NCI-H1694 (cell line): Measurements from ENCODE around the gene IGLL5.
"Not testable (repeated sequence)": the region's sequence is repeated elsewhere in the genome, so short reads cannot be mapped to it uniquely, and the experiment has no call there.

Experiments used
- DNase-seq: peaks from one replicate; lab custom pipeline; 2025; lab: John Stamatoyannopoulos, UW

IGLL5 gene

DNA sequence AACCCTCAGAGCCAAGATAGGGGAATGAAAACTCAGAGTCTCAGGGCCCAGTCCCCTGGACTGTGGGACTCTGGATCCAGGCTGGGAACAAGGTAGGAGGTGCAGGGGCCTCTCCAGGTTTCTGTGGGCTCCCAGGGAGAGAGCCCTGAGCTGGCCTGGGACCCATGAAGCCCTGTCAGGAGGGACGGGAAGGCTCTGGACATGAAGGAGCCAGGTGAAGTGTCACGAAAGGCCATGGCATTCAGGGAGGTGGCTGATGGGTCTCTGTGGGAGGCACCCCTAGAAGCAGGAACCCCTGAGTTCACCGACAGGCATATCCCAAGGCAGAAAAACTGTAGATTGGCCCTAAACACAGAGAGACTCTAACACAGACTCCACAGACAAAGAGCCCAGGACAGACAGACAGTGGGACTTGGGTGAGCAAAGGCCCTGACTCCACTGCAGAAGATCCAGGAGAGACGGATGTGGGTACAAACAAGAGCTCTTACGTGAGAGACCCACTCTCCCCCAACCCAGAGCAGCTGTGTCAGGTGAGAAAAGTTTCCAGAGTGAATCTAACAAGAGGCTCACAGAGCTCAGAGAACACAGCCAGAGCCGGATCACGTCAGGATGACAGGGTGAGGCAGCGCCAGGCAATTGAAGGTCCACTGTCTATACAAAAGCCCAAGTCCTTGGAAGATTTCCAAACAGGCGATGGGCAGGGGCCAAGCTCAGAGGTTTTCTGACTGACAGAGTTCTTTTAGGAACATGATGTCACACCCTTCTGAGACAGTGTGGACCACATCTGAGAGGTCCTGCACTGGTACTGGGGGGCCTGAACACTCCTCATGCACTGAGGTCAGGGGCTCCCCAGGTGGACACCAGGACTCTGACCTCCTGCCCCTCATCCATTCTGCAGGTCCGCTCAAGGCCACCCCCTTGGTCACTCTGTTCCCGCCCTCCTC is 27.4 kb downstream of the IGLL5 start:
- DNase-seq, result no peak

DNA sequence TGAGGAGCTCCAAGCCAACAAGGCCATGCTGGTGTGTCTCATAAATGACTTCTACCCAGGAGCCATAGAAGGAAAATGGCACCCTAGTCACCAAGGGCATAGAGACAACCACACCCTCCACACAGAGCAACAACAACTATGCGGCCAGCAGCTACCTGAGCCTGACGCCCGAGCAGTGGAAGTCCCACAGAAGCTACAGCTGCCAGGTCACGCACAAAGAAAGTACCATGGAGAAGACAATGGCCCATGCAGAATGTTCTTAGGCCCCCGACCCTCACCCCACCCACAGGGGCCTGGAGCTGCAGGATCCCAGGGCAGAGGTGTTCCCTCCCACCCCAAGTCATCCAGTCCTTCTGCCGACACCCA is 28.0 kb downstream of the IGLL5 start:
- no peak for DNase-seq

DNA sequence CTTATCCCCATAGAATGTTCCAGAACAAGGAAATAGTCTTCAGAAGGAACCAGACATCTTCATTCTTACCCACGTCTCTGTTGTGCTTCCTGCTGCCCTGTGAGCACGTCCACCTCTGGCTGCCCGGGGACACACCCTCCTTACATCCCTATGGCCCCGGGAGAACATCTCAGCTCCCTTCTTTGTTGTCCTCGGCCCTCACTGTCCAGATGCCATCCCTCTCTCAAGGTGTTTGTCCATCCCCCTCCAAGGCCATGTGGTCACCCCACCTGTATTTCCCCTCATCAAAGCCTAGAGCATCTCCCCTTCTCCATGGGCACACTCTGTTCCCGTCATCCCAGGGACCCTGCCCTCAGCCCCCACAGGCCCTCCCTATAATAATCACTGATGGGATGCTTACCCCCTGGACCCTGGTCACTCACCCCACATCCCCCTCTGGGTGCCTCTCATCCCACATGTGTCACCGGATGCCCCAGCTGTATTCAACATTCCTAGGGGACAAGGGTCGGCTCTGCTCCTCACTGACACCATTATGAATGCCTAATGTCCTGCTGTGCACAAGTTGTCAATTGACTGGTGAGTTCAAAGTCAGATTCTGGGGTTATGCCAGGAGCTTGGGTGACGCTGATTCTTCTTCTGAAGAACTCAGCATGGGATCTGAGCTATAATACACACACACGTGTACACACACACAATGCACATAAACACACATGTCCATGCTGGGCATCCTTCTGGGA is 28.8 kb downstream of the IGLL5 start:
- no peak for DNase-seq

DNA sequence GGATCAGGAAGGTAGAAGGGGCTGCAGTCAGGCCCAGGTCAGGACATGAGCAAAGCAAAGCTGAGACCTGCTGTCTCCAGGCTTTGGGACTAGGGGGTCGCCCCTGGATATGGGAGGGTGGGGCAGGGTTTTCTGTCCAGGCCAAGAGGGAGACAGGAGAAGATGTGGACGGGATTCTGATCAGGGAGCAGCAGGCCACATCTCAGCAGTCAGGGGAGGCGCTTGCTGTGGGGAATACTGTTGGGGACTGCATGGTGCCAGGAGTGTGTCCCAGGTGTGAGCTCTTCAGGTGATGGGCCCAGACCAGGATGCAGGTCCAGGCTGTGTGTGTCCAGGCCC is 29.3 kb downstream of the IGLL5 start:
- DNase-seq, result no peak

DNA sequence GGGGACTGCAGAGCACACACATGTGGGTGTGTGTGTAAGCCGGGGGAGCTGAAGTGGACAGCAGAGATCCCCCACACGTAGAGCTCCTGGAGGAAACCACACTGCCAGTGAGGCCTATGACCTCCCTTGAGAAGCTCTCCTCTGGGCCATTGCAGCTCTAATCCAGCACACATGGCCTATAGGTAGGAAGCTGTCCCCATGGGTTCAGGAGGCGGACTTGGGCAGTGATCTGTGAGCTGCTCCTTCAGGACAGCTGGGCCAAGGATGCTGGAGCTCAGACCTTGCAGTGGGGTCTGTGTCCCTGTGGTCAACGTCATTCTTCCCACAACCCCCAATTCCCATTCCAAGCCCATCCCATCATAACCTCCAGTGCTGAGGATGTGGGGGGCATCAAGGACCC is 29.8 kb downstream of the IGLL5 start:
- DNase-seq, result no peak

DNA sequence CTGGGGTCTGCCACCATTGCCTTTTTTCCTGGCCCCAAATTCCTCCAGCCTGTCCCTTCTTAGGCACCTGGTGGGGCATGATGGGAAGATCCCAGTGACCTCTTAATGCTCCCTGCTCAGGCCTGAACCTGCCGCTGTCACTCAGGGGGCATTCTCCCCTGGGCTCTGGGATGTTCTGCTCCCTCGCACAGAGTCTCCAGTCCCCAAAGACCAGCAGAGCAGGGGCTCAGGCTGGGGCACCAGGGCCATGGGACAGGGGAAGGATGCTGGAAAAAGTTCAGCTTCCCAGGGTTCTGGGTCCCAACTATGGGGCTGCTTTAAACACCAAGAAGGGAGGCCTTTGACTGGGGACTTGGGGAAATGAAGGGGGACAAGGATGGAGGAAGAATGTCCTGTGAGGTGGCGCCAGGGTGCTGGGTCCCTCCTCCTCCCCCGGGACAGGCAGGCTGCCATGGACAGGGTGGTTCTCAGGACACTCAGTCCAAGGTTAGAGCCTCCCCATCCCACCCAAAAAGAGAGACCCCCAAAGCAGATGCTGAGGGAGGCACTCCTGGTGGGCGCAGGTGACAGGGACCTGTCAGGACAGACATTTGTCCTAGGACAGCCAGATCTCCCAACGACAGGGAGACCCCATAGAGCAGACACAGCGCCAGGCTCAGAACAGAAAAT is 30.8 kb downstream of the IGLL5 start:
- no peak for DNase-seq

DNA sequence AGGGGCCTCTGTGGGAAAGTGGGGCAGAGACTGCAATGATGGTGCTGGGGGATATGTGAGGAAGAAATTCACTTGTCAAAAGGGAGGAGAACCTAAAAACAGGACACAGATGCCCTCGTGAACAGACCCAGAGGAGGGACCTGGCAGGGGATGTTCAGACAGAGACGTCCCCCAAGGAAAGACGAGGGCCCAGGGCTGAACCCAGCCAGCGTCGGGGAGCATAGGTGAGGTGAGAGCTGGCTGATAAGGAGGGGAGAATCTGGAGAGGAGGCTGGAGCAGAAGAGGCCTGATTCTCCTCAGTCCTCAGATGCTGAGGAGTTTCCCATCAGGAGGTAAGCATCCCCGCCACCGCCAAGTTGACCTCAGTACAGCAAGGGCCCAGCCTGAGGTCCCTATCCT is 31.4 kb downstream of the IGLL5 start:
- DNase-seq, result no peak

DNA sequence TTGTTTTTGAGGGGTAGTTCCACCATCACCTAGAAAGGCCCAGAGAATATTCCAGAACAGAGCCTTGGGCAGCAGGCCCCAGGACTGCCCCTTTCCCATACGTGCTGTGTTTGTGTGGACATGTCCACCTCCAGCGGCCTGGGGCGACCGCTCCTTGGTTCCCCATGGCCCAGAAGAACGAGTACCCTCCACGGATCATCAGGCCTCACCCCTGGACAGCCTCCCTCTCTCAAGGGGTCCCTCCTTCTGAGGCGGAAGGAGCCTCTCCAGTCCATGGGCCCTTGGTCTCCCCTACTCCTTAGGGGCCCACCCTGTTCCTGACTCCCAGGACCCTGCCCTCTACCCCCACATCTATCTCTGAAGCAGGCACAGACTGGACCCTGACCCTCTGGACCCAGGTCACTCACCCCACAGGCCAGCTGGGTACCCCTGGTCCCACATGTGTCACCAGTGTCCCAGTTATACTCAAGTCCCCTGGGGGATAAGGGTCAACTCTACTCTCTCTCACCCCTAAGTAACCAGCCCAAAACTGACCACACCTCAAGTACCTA is 32.6 kb downstream of the IGLL5 start:
- no peak for DNase-seq

DNA sequence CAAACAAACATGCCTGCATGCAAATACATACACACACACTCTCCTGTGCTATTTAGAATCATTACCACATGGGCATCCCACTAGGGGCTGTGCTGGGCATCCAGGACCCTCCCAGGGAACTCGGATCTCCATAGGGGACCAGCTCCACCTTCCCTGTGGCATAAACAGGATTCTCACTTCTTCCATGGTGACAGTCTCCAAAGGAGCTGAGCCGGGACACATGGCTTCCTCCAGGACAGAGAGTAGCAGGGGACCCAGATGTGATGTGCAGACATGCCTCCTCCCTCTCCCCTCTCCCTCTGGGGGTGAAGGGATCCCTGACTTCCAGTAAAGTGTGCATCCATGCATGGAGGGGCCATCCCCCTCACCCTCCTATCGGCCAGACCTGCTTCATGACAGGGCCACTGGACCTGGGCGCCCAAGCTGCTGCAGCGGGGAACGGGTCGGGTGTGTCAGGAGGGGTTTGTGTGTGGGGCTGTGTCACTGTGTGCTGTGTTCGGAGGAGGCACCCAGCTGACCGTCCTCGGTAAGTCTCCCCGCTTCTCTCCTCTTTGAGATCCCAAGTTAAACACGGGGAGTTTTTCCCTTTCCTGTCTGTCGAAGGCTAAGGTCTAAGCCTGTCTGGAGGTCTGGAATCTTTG is 33.4 kb downstream of the IGLL5 start:
- no peak for DNase-seq

DNA sequence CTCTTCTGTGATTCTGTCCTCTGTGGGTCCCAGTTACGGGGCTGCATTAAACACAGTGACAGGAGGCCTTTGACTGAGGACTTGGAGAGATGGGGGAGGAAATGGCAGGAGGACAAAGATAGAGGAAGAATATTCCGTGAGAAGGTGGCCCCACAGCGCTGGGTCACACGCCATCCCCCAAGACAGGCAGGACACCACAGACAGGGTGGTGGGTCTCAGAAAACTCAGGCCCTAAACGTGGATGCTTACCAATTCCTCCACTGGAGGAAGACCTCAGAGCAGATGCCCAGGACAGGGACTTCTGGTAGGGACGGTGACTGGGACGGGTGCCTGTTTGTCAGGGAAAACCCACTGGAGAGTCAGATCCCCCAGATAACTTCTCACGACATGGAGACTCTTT is 34.0 kb downstream of the IGLL5 start:
- DNase-seq, result no peak

DNA sequence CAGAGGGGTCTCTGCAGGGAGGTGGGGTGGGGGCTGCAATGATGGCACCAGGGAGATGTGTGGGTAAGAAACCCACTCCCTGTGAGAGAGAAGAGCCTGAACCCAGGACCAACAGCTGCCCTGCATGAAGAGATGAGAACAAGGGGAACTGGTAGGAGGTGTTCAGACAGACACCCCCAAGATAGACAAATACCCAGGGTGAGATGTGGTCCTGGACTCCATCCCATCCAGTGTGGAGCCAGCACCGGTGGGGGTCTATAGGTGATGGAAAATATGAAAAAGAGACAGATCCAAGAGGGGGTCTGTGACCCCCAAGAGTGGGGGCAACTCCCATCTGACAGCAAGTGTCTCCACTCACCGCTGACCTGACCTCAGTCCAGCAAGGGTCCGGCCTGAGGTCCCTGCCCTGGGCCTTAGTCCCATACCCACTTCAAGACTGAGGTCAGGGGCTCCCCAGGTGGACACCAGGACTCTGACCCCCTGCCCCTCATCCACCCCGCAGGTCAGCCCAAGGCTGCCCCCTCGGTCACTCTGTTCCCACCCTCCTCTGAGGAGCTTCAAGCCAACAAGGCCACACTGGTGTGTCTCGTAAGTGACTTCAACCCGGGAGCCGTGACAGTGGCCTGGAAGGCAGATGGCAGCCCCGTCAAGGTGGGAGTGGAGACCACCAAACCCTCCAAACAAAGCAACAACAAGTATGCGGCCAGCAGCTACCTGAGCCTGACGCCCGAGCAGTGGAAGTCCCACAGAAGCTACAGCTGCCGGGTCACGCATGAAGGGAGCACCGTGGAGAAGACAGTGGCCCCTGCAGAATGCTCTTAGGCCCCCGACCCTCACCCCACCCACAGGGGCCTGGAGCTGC is 34.7 kb downstream of the IGLL5 start:
- not testable (repeated sequence) for DNase-seq

DNA sequence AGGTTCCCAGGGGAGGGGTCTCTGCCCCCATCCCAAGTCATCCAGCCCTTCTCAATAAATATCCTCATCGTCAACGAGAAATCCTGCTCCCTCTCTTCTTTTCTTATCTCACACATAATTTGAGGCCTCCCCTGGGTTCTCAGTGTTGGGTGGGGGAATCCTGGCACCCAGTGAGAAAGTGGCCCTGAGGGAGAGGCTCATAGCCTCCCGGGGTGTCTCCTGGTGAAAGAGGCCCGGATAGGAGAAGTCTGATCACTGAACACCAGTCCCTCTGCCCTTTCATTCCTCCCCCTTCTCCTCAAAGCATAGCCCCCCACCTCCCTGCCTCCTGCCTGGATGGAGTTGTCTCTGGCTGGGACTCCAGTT is 35.3 kb downstream of the IGLL5 start:
- DNase-seq, result no peak

DNA sequence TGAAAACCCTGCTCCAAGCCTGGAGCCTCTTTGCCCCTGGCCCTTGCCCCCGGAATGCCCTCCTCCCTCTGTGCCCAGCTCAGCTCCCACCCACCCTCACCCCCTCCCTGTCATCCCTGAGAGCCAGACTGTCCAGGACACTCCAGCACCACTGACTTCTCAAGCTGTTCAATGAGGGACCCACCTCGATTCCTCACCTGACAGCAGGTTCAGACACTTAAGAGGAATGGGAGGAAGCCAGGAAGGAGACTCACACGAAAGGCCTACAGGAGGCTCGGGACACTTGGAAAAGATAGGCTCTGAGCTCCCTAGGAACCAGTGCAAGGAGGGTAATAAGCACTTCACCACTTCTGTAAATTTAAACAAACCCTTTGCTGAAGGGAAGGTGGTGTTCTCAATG is 35.8 kb downstream of the IGLL5 start:
- no peak for DNase-seq

DNA sequence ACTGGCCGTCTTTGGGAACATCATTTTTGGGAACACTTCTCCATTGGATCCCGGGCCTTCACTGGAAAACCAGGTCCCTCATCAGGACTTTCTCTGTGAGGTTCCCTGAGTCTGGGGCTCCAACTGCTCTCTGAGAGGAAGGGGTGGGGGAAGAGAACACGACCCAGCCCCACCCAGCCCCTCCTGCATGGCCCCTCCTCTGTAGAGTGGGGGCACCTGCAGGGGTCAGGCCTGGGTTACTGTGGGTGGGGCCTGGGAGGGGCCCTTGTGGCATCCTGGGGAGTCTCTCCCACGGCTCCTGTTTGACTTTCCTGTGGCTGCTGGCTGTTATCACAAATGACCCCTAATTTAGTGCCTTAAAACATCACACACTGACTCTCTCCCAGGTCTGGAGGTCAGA is 36.3 kb downstream of the IGLL5 start:
- no peak for DNase-seq

DNA sequence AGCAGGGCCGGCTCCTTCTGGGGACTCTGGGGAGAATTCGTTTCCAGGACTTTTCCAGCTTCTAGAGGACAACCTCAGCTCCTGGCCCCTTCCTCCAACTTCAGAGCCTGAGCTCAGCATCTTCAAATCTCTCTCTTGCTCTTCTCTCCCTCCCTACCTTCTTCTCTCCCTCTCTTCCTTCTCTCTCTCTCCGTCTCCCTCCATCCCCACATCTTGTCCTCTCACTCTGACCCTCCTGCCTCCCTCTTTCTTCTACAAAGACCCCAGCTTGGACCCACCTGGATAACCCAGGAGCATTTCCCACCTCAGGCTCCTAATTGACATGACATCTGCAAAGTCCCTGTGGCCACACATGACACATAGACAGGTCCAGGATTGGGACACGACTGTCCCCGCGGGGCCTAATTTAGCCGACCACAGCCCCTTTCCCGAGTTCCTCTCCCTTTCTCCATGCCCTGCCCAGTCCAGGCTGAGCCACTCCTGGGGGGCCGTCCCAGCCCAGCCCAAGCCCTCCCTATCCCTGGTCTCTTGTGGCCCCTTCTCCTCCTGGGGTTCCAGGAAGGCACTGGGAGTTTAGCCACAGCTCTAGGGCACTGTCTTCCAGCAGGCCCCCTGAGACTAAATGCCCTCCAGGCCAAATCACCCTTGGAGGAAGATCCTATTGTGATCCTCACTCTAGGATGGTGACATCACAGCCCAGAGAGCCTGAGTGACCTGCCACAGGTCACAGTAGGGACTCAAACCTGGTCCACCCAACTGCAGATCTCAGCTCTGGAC is 36.9 kb downstream of the IGLL5 start:
- DNase-seq, result no peak

DNA sequence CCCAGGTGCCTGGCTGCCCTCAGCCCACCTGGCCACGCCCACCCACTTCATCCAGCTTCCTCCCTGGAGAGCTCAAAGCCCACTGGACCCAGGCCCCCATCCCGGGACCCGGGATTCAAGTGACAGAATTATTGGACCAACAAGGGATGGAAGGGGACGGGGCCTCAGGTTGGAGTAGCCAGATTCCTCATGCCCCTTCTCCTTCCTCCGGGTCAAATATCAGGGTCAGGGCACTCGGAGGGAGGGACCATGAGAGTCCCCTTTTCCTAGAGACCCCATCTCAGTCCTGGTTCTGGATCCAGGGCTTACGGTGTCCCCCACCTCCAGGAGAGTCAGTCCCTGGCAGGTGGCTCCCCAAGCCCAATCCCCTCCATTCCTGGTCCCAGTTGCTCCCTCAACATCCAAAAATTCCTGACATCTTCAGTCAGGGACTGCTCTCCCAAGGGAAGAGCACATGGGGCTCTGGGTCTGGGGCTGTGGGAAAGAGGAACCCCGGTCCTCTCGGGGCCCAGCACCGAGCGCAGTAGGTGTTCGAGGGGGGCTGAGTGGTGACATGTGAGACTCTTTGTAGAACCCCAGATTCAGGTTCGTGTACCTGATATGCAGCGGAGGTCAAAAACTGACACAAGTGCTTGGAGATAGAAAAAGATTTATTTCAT is 37.7 kb downstream of the IGLL5 start:
- DNase-seq, result no peak

DNA sequence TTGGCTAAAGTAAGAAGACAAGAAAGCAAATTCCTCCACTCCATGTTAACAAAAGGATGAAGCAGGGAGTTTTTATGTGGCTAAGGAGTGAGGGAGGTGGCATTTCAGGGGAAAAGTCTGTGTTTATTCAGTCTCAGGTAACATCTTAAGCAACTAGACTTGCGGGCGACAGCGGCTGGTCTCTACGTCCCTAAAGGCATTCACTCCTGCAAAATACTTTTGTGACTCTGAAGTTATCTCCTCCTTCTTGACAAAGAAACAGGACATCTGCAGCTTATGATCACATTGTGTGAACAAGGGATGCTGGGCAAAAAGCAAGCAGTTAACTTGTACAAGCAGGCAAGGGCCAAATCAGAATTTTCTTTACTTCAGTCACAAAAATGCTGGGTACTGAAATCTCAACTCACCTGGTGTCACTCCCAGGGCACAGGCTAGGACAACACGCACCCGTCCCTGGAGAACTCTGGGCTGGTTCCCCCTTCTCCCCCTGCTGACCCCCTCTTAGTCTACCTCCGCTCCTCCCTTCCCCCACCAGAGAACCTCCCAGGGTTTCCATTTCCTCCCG is 38.3 kb downstream of the IGLL5 start:
- no peak for DNase-seq

DNA sequence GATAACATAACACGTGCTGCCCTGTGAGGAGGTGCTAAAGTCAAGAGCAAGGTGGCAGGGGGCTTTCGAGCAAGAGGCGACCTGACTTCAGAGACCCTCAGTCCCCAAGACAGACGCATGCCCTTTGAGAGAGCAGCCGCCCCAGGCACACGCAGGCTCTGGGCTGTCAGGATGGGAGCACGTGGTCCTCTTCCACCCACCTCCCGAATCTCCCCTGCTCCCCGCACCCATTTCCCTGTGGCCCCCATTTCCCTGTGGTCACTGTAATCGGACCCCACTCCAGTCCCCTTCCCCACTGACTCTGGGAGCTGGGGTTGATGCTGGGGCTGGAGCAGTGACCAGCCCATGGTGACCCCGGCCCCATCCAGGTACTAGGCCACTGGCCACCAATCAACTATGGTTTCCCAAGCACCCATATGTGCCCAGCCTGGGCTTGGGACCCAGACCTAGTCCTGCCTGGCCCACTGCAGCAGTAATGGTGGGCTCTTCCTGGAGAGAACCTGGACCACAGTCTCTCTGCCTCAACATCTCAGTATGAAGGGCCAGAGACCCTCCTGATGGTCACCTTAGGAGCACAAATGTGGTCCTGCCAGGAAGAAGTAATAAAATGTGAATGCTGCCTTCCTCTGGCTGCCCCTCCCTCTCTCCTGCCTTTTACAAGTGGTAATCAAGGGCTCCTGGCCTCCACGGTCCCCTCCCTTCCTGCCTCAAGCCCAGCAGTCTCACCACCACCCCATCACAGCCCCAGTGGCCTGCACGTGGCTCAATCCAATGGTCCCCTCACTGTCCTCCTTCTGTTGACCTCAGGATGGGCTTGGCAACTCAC is 39.0 kb downstream of the IGLL5 start:
- DNase-seq, result no peak
